ENCODE measurements around the gene DAPP1. TPM values are rescaled to one million over a fixed set of nuclear protein-coding genes. Genes with fewer than 3 reads are reported as not detected.
"Not testable (repeated sequence)": the region's sequence is repeated elsewhere in the genome, so short reads cannot be mapped to it uniquely, and the experiment has no call there.

DAPP1 gene
- total RNA-seq, 1 donor: not detected

DNA sequence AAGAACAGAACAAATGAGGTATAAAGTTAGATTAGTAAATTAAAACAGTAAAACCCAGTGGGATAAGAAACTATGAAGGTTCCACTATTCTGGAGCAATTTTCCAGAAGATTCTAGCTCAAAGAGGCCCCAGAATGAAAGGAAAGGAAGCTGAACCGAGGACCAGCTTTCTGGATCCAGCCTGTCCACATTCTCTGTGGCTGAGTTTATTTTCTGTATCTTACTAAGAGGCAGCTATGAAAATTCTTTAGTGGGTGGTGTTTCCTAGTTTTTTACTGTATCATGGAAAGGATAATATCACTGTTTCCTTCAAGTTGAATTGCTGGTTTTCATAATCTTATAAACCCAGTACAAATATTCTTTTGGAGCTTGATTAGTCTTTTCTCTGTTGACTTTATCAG, 11.8 kb downstream of the DAPP1 start:
- no peak for DNase-seq (ENCODE audit: low read depth)
- H3K4me3 ChIP-seq (ENCODE audit: low read depth, low read length): no peak overlapping the region
- TF ChIP-seq CTCF (IDR thresholded peaks at IDR 0.05; ENCODE audit: insufficient read depth, low read length): no peak

DNA sequence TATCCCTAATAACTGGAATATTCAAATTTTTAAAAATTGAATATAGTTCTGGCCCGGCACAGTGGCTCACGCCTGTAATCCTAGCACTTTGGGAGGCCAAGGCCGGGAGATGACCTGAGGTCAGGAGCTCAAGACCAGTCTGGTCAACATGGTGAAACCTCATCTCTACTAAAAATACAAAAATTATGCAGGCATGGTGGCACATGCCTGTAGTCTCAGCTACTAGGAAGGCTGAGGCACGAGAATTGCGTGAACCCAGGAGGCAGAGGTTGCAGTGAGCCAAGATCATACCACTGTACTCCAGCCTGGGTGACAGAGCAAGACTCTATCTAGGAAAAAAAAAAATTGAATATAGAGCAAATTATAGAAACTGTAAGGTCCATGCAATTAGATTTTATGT, 13.4 kb downstream of the DAPP1 start:
- not testable (repeated sequence) for DNase-seq (ENCODE audit: low read depth); H3K4me3 ChIP-seq (ENCODE audit: low read depth, low read length)

DNA sequence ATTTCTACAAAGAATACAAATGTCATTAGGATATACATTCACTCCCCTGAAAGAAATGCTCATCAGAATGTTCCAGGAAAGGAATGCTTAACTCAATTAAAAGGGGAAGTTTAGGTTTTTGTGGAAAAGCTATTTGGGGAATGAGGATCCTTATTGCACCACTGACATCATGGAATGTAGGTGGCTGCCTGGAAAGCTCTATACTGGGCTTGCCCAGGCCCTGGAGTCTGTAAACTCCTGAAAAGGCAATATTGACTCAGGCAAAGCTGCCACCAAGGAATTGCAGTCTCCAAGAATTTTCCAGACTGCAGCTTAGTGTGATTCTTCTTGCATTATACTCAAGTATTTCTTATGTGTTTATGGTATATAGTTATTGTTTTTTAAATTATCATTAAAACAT, 15.7 kb downstream of the DAPP1 start:
- peak; percentile 4 for DNase-seq (ENCODE audit: low read depth)
- TF ChIP-seq CTCF (IDR thresholded peaks at IDR 0.05; ENCODE audit: insufficient read depth, low read length): no peak
- no peak overlapping the region for H3K4me3 ChIP-seq (ENCODE audit: low read depth, low read length)

DNA sequence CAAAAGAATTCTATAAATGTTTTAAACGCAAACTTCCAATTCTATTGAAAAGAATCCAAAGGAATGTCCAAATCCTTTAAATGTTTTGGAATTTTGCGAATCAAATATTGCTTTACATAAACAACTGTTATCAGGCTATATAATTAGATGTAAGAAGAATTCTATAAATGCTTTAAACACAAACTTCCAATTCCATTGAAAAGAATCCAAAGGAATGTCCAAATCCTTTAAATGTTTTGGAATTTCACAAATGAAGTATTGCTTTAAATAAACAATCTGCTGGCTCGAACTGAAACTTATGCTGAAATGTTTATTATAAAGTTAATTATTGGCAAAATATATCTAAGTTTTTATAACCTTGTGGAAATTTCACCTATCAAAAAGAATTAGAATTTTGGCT, 16.1 kb downstream of the DAPP1 start:
- no peak overlapping the region for H3K4me3 ChIP-seq (ENCODE audit: low read depth, low read length)
- TF ChIP-seq CTCF (IDR thresholded peaks at IDR 0.05; ENCODE audit: insufficient read depth, low read length): no peak
- no peak for DNase-seq (ENCODE audit: low read depth)

DNA sequence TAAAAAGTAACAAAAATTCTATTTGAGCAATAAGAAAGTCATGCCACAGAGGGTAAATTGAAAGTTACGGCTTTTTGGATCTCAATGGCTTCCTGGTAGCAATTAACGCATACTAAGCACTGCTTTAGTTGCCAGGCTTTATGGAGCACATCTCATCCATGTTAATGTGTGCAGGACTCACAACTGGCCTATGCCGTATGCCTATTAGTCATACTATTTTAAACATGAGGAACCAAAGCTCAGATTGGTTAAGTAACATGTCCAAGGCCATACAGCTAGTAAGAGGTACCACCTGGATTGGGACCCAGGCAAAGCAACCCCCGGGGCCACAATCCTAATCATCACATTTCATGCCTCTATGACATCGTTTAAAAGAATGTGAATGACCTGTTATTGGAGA, 17.1 kb downstream of the DAPP1 start:
- no peak for DNase-seq (ENCODE audit: low read depth)
- no peak overlapping the region for H3K4me3 ChIP-seq (ENCODE audit: low read depth, low read length)
- no peak for TF ChIP-seq CTCF (IDR thresholded peaks at IDR 0.05; ENCODE audit: insufficient read depth, low read length)

DNA sequence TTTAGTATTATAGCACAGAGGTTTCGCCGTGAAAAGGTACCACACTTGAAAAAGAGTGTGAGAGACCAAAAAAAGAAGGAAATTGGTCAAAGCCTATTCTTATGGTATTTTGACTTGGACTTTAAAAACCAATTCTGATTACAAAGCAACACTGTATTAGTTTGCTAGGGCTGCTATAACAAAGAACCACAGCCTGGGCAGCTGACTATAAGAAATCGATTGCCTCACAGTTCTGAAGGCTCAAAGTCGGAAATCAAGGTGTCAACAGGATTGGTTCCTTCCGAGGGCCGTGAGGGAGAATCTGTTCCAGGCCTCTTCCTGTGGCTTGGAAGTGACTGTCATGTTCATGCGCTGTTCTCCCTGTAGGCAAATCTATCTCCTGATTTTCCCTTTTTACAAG, 17.9 kb downstream of the DAPP1 start:
- no peak for TF ChIP-seq CTCF (IDR thresholded peaks at IDR 0.05; ENCODE audit: insufficient read depth, low read length)
- DNase-seq (ENCODE audit: low read depth): no peak
- no peak overlapping the region for H3K4me3 ChIP-seq (ENCODE audit: low read depth, low read length)

GRCh38 chr4:99835942-99836341, 19.3 kb downstream of the DAPP1 start:
- no peak for TF ChIP-seq CTCF (IDR thresholded peaks at IDR 0.05; ENCODE audit: insufficient read depth, low read length)
- DNase-seq (ENCODE audit: low read depth): no peak
- H3K4me3 ChIP-seq (ENCODE audit: low read depth, low read length): no peak overlapping the region
